Mucosa of gallbladder (tissue), 1 donor: ENCODE results near the gene MX2. TPM values are rescaled to one million over a fixed set of nuclear protein-coding genes. Genes with fewer than 3 reads are reported as not detected.
"Not testable (repeated sequence)": the region's sequence is repeated elsewhere in the genome, so short reads cannot be mapped to it uniquely, and the experiment has no call there.

ENCODE experiments used
- DNase-seq: peaks from one replicate; pipeline ENCODE4 v3.0.0-alpha.2; 2020; ENCODE audit warnings: low spot score
- total RNA-seq: library from RNA; stranded (reverse); gene quantifications from one replicate; pipeline ENCODE4 v1.2.1, GENCODE V29; 2021
- donor health status: DM: no; HTN: no; CAD: no.

Gene MX2
- total RNA-seq, 1 donor from 2014 or later = 18.1 TPM

DNA sequence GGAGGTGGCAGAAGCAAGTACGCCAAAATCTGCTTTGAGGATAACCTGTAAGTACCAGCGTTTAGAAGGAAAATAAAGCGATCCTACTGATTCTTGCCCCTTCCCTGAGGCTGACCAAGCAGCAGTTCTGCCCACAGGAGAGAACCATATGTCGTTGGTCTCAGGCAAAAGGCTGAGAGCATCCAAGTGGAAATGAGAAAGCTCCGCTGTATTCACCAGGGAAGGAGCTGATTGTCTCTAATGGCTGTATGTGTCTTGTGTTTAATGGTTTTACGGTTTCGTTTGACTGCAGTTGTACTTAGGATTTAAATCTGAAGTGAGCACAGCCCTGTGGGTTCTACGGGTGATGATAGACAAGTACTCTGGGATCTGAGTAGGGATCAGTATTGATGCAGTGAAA is 23.4 kb upstream of the MX2 start:
- no peak for DNase-seq

DNA sequence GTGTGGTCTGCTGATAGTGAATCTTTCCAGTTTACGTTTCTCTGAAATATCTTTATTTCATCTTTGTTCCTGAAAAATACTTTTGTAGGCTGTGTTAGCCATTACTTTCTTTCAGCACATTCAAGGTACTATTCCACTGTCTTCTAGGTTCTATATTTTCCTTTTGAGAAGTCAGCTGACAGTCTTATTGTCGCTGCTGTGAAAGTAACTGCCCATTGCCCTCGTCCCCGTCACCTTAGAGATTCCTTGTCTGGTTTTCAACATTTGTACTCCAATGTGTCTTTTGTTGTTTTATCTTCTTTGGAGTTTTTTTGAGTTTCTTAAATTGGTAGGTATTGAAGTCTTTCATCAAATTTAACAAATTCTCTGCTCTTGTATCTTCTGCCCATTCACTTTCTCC is 19.8 kb upstream of the MX2 start:
- no peak for DNase-seq

DNA sequence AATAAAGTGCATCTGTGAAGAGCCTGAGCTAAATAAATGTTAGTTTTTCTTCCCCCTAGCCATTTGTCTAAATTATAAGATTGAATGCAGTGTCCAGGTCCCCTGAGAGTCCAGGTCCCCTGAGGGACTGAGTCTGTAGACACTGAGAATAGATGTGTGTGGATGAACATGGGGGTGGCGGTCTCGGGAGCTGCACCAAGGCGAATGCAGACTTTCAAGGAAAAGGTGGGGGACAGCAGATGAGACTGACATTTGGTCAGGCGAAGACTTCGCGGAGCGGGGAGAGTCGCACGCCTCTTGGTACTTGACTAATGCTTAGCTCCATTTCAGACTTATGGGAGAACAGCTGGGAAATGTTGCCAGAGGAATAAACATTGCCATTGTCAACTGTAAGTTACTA is 17.7 kb upstream of the MX2 start:
- DNase-seq = no peak

DNA sequence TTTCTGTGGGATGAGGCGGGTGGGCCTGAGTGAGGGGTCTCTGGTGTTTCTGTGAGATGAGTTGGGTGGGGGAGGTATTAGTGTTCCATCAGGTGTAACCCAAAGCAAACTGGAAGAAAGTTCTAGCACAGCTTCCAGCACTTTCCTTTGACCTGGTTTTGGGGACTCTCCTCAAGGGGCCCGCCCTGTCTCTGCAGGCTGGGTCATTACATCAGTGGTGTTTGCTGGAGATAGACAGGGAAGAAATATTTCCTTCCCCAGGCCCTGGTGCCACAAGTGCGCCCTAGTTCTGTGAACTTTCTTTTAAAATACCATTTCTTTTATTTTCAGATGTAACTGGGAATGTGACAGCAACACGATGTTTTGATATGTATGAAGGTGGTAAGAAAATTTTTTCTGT is 16.5 kb upstream of the MX2 start:
- DNase-seq = no peak

DNA sequence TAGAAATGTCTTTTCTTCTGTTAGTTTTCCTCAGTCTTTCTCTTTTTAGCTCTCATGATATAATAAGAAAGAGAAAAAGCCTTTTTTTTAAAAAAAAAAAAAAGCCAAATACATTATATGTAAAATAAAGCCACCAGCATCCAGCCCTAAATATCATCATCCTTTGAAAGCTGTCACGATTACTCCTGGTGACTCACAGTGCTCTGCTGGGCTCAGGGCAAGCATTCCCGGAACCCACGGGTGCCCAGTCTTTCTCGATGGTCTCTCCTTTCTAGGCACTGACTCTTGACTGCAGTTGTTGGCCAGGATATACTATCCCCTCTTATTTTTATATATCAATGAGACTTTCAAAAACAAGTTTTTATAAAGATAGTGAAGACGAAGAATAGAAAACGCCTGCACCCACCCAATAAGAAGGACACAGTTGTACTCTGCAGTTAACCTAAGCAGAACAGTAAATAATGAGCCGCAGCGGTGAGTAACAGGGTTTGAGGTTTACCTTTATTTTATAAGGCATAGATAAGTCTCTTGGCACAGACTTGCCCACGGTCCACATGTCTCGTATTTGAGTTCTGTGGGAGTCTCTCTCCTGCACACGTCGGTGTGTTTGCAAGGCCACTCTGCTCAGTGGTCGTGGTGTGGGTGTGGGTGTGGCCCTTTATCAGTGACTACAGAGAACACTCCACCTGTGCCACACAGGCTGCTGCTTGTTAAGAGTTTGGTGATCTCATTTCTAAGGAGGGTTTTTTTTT is 15.7 kb upstream of the MX2 start:
- no peak for DNase-seq

DNA sequence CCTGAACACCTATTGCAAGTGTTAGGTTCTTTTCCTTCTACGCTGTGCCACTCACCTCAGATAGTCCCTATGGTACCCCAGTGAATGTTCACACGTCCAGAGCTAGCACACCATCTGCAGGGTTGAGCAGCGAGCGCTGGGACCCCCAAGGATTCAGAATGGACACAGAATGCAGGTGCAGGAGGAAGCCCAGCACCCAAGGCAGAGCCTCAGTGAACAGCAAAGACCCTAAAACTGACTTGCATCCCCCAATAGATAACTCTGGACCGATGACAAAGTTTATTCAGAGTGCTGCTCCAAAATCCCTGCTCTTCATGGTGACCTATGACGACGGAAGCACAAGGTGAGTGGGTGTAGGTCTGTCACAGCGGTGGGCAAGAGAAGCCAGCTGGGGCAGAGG is 15.1 kb upstream of the MX2 start:
- DNase-seq = no peak

DNA sequence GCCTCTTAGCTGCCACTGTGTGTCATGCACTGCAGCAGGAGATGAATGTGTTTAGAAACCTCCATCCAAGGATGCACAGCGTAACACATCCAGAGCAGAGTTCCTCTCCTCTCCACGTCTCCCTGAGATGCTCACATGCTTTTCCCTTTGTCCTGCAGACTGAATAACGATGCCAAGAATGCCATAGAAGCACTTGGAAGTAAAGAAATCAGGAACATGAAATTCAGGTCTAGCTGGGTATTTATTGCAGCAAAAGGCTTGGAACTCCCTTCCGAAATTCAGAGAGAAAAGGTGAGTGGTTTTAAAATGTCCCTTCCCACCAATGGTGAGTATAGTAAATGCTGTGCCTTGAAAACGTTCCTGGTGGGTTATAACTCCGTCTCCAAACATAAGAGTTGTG is 13.4 kb upstream of the MX2 start:
- DNase-seq = no peak

DNA sequence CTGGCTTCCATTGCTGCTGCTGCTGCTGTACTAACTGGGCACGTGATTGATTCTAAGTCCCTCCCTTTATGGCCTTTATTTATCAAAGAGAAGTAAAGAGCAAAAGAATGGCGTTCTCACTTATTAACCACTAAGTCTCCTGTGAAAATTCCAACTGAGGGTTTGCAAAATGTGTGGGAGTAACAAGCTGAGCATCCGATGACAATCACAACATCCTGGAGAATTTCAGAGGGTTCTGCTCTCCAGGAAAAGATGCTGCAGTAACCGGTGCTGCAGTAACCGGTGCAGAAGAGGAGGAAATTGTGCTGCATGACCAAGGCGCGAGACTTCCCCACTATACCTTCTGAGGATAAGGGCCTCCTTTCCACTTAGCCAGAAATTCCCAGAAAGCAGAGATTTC is 12.7 kb upstream of the MX2 start:
- no peak for DNase-seq

DNA sequence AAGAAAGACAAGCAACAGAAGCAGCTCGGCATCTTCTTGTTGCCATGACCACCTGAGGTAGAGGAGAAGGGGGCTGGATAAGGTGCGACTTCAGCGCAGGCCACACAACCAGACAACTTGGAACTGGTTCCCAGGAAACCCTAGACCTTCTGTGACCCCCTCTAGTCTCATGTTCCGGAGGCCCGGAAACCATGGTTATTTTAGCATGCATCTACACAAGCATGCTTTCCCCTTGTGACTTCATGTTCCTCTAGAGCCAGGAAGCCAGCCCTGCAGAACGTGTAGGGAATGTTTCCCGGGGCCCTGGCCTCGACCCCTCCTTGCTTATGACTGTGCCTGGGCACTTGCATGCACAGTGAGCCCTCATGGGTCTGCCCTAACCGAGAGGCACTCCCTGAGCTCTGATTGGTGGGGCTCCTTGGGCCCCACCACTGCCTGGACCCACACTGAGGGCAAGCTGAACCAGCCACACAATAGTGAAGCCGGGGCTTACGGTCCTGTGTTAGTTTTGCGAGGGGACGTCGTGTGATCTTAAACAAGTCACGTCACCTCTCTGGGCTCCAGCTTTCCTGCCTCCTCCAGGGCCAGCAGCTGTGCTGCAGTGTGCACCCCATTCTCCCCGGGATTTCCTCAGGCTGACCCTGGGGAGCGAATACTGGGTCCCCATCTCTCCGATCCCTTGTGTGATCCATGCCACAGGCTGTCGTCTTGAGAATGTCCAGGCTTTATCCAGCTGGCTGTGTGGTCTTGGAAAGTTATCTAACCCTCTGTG is 12.0 kb upstream of the MX2 start:
- DNase-seq = no peak

DNA sequence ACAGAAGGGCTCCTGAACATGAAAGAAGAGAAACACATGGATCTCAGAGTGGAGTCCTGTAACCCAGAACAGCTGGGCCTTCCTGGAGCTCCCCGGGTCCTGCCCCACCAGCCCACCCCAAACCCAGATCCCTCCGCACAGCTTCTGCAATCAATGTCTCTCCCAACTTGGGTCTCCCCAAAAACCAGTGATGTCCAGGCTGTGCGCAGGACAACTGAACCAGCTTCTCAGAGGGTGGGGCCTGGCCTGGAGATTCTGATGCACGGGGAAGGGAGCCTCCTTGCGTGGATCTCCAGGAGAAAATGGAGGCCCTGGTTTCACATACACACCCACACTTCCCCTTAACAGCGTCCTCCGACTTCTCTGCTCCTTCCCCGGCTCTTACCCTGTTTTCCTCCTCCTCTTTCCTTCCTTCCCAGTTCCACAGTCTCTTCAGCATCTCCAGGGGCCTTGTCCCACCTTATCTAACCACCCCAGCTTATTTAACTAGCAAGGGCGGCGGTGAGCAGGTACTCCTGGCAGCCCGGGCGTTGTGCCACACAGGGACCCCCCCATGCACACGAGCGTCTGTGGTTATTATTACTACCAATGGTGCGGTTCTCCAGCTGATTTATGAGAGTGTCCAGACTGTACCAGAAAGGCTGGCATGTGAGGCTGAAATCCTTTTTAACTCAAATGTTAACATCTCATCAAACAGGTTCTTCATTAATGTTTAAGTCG is 11.2 kb upstream of the MX2 start:
- DNase-seq = no peak

DNA sequence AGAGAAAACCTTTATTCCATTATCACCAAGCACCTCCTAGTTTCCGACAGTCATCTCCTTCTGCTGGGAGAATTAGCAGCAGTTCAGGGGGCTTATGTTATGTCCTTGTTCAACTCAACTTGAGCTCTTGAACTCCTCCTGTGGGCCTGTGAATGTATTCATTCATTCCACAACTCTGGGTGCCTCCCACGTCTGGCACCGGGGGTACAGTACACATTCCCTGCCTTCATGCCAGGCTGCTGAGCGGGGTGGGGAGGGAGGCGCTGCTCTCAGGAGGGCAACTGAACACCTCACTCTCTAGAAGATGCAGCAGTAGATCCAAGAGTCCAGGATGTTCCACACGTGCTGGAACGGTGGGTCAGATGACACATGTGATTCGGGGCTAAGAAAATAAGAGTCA is 4.3 kb upstream of the MX2 start:
- DNase-seq = no peak

DNA sequence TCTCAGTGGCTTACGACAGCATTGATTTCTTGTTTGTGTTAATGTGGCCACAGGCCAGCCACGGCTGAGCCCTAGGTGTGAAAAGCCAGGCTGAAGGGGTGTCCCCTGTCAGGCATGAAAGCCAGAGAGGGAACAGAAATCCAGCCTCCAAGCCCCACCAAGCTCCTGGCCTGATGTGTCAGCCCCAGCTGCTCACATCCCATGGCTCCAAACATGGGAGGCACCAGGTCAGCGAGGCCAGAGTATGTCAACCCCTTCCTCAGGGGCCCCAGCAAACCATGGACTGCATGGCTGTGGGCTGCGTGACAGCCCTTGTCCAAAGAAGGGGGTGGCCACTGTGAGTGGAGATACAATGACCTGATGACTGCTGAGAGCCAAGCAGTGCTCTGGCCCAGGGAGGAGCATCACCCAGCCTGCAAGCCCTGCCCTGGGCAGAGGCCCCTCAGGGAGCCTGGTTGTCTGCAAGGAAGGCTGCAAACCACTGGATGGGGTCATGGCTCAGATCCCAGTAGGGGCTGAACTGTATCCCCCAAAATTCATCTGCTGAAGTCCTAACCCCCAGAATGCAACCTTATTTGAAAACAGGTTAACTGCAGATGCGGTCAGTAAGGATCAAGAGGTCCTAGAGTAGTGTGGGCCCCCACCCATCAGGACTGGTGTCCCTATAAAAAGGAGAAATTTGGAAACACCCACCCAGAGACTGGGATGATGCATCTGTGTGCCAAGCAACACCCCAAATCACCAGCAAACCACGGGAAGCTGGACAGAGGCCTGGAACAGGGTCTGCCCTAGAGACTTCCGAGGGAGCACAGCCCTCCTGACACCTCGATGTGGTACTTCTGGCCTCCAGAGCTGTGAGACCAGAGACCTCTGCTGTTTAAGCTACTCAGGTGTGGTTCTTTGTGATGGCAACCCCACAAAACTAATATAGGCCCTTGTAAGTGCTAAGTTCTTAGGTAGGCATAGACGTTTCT is 3.3 kb upstream of the MX2 start:
- peak; percentile 6 for DNase-seq

DNA sequence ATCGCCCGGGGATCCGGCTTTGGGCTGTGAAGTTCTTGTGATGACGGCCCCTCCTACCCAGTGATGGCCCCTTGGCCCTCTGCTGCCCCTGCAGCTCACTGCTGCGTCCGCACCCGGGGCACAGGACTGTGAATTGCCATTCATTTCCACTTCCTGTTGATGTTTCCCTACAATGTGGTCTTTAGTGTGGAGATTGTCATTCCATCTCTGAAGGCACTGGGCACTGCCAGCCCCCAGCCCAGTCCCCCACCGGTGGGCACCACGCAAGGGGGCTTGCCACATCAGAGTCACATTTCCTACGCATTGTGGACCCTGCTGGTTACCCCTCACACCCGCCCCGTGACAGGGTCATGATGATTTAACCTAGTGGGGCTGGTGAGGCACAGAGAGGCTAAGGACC is 2.5 kb upstream of the MX2 start:
- peak; percentile 8 for DNase-seq

DNA sequence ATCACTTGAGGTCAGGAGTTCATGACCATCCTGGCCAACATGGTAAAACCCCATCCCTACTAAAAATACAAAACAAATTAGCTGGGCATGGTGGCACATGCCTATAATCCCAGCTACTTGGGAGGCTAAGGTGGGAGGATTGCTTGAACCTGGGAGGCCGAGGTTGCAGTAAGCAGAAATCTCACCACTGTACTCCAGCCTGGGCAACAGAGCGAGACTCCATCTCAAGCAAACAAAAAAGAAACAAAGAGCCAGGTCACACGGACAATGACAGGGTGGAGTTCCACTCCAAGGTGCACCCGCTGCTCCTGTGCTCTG is 2.1 kb upstream of the MX2 start:
- not testable (repeated sequence) for DNase-seq

DNA sequence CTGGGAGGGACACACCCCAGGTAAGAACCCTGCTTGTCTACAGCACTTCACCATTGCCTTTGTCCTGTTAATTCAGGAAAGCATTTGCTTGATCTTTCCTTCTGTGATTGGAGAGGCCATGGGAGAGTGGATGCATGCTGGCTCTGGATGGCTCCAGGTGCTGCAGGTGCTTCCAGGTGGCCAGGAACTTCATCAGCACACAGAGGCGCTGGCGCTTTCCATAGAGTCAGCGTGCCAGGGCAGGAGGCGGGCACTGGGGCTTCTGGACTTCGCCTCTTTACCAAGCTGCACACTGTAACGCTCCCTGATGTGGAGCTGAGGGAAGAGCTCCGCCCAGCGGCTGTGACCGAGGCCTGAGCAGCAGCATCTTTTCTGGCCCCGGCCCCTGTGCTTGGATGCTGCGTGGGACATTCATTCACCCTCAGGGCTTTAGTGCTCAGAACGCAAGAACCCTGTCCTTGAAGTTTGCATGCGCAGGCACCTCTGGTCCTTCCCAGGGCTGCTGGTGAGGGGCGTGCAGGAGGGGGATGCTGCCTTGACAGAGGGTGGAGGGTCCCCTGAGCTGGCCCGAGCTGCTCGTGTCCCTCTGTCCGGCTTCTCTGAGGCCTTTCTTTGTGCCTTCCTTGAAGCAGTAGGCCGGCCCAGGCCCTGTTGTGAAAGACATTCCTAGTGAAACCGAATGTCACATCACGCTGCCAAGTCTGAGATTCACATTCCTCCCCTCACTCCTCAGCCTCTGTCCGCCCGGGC is 1.6 kb upstream of the MX2 start:
- peak; percentile 71 for DNase-seq

DNA sequence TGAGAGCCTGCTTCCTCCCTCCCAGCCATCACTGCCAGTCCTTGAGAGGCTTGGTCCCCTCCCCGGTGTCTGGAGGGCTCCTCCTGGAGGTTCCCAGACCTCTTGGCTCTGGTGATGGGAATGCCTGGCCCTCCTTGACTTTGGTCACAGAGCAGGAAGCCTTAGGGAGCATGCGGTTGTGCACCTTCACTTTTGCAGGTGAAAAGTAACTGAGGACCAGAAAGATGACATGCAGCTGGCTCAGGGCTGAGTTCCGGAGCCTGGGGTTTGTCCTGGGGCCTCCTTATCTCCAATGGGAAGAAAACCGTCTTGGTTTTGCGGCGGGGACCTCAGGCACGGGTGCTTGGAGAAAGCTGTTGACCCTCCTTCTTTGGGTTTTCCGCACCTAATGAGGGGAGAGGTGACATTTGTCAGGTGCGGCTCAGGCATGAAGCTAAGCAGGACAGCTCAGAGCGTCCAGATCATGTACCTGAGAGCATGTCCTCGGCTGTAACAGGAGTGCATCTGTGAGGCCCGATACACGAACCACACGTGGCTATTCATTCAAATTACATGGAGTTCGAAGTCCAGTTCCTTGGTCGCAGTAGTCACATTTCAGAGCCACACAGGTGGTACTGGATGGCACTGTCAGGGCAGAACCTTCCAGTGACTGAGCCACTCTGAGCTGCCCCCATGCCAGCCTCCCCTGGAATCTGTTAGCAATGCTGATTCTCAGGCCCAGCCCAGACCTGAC is 608 bp upstream of the MX2 start:
- peak; percentile 11 for DNase-seq

DNA sequence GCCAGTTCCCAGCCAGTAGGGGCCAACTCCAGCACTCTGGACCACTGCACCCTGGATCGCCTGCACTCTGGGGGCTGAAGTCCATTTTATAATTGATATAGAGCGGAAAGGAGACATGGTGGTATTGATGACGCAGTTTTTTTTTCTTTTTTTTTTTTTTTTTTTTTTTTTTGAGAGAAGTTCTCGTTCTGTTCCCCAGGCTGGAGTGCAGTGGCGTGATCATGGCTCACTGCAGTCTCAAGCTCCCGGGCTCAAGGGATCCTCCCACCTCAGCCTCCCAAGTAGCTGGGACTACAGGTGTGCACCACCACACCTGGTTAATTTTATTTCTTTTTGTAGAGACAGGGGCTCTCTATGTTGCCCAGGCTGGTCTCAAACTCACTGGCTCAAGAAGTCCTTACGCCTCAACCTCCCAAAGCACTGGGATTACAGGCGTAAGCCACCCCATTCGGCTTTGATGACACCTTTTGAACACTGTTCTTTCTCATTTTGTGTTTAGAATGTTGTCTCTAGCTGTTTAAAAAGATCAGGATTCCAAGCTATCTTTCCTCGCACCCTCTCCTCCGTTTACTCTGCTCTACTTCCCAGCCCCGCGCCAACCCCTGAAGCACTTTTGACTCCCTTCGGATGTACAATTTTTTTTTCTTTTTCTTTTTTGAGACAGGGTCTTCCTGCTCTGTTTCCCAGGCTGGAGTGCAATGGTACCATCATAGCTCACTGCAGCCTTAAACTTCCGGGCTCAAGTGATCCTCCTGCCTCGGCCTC is 960 bp downstream of the MX2 start:
- peak; percentile 8 for DNase-seq

DNA sequence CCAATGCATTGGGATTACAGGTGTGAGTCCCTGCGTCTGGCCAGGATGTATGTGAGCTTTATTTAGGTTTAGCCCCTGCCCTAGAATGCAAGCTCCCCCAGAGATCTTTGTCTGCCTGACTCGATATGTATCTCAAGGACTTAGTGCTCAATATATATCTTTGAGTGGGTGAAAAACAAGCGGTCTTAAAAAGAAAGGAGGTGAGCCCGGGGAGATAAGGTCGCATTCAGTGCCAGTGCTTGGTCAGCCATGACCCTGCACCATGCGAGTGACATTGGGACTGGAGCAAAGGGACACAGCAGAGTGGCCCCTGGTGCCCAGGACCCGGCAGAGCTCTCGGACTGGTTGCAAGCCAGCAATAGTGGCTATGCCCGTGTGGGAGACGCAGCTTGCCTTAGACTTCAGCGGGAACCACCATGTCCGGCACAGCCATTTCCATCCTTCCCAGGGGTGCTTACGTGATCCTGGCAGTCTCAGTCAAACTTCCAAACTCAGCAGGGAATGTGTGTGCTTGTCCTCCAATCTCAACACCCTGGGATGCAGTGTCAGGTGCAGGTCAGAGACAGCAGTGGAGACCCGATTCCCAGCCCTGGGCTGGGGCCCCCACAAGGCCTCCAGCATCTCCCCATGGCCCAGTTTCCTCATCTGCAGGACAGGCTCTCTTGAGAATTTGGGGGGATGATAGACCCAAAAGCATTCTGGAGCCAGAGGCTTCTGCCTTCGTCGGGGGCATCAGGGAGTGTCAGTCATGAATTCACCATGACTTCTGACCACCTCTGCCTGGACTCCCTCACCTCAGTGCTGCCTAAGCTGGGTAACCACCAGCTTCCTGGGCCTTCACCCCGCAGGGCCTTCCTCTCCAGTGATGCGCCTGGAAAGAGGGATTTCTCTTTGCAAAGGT is 1.8 kb downstream of the MX2 start:
- no peak for DNase-seq

DNA sequence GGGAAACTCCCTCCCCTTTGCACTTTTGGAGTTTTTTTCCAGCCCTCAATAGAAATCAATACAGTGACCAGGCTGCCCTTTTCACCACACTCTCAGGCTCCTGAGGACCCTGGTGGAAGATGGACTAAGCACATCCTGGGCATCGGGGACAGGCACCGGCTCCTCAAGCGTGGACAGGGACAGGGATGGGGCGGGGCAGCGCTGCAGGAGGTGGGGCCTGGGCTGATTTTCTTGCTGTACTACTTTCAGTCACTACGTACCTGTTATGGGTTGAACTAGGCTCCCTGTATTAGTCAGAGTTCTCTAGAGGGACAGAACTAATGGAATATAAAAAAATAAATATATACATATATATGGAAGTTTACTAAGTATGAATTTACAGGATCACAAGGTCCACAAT is 2.5 kb downstream of the MX2 start:
- DNase-seq = peak; percentile 49
